Retina (tissue), 1 donor: ENCODE data around the gene MZT2B.
"Not testable (repeated sequence)": the region's sequence is repeated elsewhere in the genome, so short reads cannot be mapped to it uniquely, and the experiment has no call there.

Source experiments
- DNase-seq: peaks from one replicate; pipeline ENCODE4 v3.0.0-alpha.2; 2016

MZT2B gene

DNA sequence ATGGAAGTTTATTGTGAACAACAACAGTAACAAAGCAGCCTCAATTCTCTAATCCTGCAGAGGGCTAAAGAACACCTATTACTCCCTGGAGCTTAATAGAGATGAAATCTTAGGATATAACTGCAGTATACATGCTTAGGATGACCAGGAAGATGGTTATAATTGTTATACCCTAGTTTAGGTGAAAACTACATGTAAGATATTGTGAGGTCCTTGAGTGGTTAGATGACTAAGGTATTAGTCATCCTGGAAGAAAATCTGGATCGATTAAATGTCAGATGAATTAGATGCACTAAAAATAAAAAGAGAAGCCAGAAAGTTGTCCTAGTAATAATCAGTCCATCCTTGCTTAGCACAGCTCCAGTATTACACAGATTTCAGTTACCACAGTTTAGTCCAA is 38.4 kb downstream of the MZT2B start:
- DNase-seq = not testable (repeated sequence)

DNA sequence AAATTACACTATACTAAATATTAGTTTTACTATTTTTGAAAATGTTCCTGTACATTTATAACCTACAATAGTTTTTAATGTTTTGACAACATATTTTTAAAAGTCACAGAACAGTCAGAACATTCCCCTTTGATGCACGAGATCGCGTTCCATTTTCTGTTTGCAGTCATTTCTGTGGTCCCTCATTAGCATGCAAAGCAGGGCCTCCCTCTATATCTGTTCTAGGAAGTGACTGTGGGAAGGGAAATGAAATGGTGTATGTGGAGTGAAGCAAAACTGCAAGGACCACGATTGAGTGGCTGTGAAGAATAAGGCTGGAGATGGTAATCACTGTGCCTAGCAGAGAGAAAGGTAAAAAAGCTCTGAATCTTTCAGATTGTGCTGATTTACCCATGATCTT is 40.5 kb downstream of the MZT2B start:
- DNase-seq = not testable (repeated sequence)

GRCh38 chr2:130228005-130228404 is 45.9 kb downstream of the MZT2B start:
- DNase-seq = not testable (repeated sequence)

- not testable (repeated sequence) for DNase-seq
These were observed 46.6 kb downstream of the MZT2B start for GRCh38 chr2:130228467-130229160.

GRCh38 chr2:130229161-130229510 is 47.1 kb downstream of the MZT2B start:
- peak; percentile 32 for DNase-seq

DNA sequence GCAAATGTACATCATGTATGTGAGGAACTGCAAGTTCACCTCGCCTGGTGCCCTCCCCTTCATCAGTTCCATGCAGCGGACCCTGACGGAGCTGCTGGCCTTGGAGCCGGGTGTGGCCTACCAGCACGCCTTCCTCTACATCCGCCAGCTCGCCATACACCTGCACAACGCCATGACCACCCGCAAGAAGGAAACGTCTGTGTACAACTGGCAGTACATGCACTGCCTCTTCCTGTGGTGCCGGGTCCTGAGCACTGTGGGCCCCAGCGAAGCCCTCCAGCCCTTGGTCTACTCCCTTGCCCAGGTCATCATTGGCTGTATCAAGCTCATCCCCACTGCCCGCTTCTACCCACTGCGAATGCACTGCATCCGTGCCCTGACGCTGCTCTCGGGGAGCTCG is 48.3 kb downstream of the MZT2B start:
- DNase-seq = not testable (repeated sequence)

GRCh38 chr2:130230907-130231306 is 48.8 kb downstream of the MZT2B start:
- not testable (repeated sequence) for DNase-seq

GRCh38 chr2:130231656-130232055 is 49.6 kb downstream of the MZT2B start:
- DNase-seq = no peak

GRCh38 chr2:130233066-130233465 is 51.0 kb downstream of the MZT2B start:
- DNase-seq = not testable (repeated sequence)

- not testable (repeated sequence) for DNase-seq
These were observed 57.5 kb downstream of the MZT2B start for GRCh38 chr2:130239581-130239980.
